Lung microvascular endothelial cell (primary cell): ENCODE measurements around the gene TNKS2. TPM values are rescaled to one million over a fixed set of nuclear protein-coding genes. Genes with fewer than 3 reads are reported as not detected.
A peak's percentile ranks its signal among the peaks of the same experiment; 100 is the strongest.
"Not testable (repeated sequence)": the region's sequence is repeated elsewhere in the genome, so short reads cannot be mapped to it uniquely, and the experiment has no call there.

ENCODE experiments used
- DNase-seq, 2 donors: peaks; one replicate each; pipeline versions ENCODE4 v3.0.0 to v3.0.0-alpha.2; 2010; ENCODE audit warnings: low read depth in 2 of 2
- total RNA-seq: library from RNA; depleted of rRNA; stranded (reverse); fragments of >200 nt; gene quantifications from 2 replicates; pipeline ENCODE4 v1.2.1, GENCODE V29; 2014

TNKS2 gene
- total RNA-seq, 1 donor from 2014 or later = 43.5 TPM

DNA sequence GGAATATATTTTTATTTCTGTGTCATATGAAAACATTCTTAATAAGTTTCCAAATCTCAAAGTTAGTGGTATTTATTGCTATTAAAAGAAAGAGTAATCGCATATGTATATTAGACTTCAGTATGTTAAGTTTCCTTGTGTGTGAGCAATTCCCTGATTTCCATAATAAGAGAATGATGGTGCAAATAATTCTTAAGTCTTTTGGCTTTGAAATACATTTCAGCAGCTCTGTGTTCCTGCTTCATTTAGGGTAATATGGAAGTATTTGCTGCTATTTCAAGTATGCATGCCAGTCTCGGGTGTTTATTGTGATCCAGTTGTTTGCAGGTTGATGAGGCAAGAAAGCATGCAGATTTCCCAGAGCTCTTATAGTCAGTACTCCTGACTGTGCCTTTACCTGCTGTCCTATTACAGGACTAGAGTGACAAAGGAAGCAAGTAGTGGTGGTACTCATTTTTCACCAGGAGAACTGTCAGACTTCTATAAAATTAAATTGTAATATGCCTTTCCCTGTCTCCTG, 67.4 kb downstream of the TNKS2 start:
- no peak for DNase-seq

DNA sequence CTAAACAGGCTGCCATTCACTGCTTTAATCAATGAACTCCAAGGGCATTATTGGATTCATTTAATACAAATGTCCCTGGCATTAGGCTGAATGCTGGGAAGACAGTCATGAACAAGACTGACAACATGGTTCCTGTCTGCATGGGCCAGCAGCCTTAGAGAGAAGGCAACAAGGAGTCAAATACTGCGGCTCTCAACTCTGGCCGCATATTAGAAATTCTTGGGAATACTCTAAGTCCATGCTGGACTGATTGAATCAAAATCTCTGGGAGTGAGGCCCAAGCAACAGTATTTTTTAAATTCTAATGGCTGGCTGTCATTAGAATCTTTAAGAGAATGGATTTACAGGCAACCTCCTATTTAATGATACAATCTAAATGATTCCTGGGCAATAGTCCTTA, 76.9 kb downstream of the TNKS2 start:
- no peak for DNase-seq

DNA sequence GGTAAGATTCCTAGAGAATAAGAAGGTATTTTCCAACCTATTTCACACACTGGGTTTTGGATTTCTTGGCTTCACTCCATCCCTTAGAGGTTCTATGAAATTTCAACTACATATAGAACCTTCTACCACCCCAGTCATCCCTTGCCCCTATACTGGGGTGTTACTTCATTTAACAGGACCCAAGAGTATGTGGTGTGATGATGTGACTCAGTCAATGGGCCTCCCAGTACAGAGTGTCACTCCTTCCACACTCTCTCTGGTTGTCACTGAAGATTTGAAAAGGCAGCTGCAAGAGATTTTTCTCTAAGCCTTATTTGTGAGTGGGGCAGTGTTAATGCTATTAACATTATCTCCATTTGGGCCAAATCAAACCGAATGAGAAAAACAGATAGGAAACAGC, 77.6 kb downstream of the TNKS2 start:
- DNase-seq = no peak

DNA sequence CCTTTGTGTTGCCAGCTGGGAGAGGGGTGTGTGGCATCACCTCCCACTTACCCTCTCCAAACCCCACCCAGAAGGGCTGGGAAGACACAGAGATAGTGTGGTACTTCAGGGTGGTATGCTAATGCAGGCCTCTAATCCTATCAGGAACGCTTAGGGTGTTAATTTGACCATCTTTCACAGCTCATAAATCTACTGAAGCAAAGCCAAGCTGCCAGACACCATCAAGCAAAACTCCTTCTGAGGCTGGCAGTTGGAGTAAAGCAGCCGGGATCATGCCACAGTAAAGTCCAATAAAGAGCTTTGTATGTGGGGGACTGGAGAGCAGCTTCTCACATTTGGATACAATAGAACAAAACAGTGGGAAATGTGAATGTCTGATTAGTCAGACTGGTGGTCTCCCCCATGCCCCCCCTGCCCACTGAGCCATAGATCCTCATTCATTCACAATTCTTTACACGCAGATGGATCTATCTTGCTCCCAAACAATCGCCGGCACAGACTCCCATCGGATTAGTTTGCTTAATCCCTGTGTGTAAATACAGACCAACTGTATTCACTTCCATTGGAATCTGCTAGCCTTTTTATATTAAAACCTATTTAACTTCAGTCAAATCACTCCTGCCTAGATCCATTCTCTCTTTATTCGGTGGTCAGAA, 81.4 kb downstream of the TNKS2 start:
- no peak for DNase-seq

DNA sequence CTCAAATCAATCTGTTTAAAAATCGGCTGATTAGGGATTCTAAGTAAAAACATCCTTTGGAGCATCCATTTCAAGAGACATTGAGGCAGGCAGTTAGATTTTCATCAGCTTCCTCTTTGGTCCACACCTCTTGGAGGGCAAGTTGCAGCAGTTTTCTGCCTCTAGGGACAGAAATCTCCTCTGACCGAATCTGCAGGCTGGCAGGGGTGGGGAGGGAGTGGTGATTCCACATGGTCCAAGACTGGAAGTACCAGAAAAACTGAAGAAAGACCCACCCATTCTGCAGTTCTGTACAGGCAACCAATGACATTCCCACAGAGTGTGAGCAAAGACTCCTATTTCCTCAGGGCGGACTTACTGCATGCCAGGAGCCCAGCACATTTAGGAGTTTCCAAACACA, 82.1 kb downstream of the TNKS2 start:
- no peak for DNase-seq

DNA sequence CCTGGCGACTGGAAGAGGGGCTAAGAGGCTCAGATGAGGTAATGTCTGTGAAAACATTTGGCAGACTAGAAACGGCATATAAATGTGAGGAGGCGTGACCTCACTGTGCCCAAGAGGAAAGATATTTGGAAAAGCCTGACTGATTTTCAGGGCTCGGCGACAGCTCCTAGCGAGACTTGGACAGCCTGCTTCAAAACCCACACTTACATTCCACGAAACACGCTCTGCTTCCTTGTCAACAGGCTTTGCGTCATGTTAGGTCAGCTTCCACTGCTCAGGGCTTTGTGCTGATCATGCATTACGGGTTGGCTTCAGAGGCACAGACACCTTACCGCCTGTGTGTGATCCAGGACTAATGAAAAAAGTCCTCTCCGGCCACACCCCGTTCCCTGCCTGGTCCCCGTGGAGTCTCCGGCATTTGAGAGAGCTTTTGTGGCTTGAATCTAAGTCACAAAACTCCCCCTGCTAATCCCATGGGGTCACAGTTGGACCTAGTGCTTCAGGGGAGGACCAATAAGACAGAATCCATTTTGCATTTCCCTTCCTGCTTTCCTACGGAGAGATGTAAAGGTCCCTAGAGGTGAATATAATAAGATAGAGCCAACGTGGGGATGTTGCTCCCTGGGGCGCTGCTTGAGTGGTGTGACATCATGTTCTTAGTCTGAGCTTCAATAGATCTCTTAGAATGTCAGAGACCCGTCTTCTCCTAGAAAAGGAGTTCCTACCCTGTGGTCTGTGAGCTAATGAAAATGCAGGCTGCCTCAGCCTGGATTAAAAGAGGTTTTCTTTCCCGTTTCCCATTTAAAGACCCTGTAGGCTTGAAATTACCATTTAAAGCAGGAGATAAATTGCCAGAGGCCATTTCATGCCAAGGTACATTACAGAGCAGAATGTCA, 85.6 kb downstream of the TNKS2 start:
- peak; percentile 25 to 36 for DNase-seq

DNA sequence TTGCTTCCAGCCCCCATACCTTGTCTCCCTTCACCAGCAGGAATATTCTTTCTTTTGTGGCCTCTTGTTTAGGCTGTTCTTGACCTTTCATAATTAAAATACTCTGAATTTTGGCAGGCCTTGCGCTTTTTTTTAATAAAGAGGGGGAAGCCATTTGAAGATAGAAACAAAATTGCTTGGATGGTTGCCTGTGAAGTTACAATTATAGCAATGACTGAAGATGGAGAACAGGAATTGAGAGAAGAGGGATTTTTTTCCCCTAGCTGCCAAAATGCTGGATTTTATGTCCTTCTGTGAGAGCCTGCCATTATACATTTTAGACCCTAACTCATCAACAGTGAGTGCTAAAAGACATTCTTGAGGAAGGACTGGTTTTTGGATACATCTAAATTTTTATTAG, 86.3 kb downstream of the TNKS2 start:
- DNase-seq = no peak

DNA sequence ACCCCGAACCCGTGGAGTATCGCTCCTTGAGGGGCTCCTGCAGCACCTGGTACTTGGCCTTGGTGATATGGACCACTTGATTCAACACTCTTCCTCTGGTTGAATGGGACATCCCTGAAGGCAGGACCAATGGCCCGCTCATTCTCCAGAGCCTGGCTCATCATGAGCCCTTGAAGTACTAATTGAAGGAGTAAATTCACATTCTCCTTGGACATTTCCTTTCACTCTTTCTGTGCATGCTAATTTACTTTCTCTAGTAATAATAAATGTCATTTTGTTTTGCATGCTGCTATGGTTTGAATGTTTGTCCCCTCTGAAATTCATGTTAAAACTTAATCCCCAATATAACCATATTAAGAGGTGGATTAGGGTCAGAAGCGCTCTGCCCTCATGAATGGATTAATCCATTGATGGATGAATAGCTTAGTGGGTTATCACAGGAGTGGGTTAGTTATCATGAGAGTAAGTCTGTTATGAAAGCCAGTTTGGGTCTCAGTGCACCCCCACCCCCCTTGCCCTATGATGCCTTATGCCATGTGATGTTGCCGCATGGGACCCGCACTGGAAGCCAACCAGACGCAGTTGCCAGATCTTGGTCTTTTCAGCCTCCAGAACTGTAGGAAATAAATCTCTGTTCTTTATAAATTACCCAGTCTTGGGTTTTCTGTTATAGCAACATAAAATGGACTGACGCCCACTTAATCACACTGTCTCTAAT, 87.3 kb downstream of the TNKS2 start:
- DNase-seq = no peak

DNA sequence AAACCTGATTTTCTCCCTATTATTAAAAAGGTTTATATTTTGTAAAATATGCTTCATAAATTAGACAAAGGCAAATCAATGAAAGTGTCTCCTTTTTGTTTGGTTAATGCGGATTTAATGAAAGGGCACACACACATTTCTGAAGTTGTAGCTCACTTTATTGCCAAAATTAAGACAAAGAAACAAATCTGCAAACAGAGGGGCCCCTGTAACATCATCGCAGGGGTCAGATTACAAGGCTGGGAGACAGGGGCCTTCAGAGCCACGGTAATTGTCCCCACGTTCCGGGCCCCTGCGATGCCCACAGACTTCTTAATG, 88.7 kb downstream of the TNKS2 start:
- no peak for DNase-seq

DNA sequence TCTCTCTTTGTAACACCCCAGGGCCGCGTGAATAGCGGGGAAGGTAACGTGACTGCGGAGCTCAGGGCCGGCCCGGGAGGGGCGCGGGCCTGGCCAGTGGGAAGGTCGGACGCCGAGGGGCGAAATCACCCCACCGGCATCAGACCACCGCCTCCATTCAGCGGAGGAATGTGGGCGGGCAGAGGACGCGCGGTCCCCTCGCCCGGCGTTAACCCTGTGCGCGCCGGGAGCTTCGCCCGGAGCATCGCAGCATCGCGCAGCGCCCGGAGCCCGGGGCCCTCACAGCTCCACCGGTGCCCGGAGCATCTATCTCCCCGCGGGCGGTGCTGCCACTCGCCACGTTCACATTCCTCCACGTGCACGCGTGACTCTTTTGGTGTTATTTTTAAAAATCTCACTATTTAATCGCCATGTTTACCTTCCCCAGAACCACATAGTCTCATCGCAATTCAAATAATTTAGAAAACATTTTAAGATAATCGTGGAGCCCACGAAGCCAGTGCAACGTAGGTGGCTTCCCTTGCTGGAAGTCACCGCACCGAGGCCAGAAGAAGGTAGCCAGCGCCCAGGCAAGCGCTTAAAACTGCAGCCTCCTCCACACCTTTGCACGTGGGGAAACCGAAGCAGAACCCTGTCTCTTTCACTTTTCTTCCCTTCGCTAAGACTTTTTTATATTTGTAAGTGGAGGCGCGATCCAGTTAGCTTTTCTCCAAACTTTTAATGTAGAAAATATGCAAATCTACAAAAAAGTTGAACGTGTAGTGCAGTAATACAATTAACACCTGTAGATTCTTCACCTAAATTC, 89.2 kb downstream of the TNKS2 start:
- DNase-seq = peak; percentile 25 to 31

DNA sequence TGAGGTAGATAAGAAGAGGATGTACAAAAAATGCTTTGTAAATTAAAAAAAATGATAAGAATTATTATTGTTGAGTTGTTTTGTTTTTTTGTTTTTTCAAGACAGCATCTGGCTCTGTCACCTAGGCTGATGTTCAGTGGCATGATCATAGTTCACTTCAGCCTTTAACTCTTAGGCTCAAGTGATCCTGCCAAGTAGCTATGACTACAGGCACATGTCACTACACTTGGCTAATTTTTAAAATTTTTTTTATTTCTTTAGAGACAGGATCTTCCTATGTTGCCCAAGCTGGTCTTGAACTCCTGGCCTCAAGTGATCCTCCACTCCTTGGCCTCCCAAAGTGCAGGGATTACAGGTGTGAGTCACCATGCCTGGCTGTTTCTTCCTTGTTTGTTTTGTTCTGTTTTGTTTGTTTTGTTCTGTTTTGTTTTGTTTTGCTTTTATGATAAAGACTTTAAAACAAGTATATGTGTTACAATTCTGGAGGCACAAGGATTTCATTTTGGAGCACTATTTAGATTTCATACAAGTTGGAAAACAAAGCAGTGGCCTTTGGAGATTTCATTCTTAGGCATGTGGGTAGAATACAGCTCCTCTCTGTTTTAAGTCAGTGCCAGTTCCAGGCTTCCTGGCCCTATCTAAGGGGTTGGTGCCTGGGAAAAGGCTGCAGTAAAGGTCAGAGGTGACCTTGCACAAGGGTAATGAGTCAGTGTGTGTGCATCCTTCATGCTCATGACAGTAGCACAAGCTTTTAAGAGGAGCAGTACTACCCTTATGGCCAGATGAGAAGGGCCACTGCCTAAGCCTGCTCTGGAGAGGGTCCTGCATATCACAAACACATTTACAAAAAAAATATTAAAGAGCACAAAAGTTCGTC, 93.1 kb downstream of the TNKS2 start:
- peak in 1 of 2 donors; percentile 88 for DNase-seq

DNA sequence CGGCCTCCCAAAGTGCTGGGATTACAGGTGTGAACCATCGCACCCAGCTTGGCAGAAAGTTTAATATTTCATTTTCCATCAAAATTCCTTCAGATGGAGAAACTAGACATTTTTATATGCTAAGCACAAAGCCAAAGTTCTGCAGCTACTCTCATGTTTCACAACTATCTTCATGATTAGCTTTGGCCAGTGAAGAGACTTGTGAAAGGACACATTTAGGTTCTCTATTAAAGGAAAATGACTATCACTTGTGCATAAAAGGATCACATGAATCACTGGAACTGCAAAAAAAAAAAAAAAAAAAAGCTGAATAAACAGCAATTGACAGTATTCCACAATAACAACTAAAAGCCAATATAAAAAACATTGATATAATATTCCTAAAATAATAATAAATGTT, 94.8 kb downstream of the TNKS2 start:
- no peak for DNase-seq

DNA sequence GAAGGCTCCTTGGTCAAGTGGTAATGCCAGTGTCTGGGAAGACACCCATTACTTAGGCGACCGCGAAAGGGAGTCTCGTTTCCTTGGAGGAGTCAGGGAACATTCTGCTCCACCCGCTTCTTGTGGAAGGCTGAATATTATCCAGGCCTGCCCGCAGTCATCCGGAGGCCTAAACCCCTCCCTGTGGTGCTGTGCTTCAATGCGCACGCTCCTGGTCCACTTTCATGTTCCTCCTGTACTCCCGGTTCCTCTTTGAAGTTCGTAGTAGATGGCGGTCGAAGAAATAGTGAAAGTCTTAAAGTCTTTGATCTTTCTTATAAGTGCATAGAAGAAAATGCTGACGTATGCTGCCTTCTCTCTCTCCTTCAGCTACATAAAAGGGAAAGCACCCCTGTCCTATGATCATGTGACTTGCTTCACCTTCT, 96.0 kb downstream of the TNKS2 start:
- not testable (repeated sequence) for DNase-seq

DNA sequence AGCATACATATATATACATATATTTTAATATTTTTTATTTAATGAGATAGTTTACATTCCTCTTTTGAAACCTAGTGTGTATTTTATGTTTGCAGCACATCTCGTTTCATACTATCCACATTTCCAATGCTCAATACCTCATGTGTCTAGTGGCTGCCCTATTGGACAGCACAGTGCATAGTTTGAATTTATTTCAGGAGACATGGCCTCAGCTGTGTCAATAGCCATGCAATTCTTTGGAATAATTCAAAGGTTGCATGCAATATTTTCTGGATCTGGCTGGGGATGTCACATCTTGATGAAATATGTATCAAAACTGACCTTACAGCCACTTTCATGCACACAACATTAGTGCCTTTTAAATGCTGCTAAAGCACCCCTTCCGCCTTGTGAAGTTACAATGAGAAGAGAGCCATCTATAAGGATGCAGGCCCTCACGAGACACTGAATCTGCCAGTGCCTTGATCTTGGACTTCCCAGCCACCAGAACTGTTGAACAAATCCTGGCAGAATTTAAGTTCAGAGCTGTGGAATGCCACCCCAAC, 98.1 kb downstream of the TNKS2 start:
- DNase-seq = no peak

DNA sequence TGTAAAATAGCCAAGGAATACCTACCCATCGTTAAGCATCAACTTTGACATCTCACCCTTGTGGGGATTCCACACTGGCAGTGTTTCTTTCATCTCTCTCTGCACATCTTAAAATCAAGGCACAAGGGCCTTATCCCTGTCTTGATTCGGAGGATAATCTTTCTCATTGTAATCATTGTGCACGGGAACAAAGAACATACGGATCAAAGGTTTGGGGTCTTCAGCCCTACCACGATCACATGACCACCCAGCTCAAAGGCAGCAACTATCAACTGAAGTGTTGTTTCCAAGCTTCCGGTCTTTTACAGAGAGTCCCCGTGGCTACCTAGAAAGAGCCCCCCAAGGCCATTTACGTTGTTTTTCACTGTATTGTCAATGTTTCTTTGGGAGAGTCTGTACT, 99.2 kb downstream of the TNKS2 start:
- DNase-seq = no peak

DNA sequence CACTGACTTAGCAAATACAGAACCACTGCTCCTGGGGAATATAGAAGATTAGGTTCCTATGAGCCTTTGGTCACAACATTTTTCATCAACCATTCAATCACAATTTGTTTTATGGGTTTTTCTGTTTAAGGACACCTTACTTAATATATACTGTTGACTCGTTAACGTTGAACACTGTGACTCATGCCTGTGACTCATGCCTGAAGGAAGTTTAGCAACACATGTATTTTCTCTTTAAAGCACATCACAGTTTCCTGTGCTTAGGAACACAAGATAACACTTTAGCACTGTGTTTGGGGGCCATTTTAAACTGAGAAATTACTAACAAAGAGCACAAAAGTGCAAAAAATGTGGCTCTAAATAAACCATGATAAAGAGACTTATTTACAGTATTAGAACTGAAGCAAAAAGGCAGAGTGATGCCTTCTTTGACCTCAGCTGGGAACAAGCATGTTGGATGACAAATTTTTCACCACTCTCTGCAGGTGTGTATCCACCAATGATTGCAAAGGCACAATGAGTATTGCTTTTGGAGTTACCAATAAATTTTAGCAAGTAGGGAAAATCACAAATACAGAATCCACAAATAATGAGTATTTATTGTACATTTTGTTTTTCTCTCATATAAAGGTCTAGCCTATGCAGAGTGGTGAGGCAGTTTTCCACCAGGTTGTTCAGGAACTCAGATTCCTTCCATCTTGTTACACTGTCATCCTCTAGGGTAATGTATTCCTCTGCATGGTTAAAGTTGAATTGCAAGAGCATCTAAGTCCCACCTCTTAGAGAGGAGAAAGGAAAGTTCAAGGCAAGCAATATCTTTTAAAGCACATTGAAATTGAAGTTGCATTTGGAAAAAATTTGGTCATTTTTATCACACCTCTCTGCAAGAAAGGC, 103.8 kb downstream of the TNKS2 start:
- DNase-seq = peak; percentile 91 to 95

DNA sequence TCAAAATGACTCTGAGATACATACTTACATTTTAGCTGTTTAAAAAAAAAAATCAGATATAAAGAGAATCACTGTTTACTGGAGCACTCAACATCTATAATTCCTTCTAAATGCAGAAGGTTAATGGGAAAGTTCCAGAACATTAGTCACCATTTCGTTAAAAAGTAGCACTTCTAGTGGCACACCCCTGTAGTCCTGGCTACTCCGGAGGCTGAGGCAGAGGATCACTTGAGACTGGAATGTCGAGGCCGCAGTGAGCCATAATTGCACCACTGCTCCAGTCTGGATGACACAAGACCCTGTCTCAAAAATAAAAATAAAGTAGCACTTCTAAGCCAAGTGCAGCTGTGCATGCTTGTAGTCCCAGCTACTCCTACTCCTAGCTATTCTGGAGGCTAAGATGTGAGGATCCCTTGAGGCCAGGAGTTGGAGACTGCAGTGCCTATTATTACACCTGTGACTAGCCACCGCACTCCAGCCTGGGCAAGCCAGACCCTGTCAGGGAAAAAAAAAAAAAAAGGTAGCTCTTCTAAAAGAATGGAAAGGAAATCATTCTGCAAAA, 108.9 kb downstream of the TNKS2 start:
- no peak for DNase-seq

DNA sequence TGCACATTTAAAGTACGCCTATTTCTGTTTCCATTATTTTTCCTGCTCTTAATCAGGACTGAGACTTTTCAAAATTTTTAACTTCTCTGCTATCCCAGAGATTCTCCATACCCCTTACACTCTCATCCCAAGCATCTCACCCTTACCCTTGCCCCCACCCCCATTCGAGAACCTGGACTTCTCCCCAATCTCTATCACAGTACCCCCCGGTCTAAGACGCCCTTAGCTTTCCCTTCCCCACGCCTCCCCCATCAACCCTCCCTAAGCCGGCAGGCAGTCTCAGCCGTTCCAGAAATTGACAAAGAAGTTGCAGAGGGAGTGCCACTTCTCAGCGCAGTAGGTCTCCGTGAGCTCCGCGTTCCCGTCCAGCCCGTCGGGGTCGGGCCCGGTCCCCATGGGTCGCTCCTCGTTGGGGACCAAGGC, 109.7 kb downstream of the TNKS2 start:
- DNase-seq = no peak
